ENCODE results near the gene WASF3.

The WASF3 gene

DNA sequence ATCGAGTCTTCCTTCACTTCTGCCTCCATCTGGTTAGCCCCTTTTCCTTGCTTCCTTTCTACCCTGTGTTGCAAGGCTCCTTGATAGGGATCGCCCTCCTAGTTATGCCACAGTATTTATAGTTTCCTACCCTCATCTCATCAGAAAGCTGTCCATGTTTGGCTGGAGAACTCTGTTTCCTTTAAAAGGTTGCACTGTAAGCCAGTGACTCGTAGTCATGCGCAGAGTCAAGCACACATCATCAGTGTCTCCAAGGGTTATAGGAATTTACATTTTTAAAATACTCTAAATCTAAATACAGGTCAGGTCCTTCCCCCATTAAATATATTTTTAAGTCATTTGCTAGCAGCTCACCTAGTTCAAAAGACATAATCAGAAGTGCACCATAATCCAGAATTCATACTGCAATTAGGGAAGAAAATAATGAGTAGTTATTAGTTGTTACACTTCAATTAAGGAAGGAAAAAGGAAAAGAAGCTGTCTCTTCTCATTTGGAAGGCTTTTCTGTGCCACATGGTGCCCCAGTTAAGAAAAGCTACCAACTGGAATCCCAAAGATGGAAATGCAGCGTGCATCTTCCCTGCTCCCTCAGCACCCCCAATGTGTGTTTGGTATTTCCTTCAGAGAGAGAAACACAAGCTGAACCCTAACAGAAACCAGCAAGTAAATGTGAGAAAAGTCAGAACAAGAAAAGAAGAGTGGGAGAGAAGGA lies 122.1 kb downstream of the WASF3 start:
- DNase-seq (ENCODE audit: low spot score) = no peak
- no peak for FAIRE-seq

DNA sequence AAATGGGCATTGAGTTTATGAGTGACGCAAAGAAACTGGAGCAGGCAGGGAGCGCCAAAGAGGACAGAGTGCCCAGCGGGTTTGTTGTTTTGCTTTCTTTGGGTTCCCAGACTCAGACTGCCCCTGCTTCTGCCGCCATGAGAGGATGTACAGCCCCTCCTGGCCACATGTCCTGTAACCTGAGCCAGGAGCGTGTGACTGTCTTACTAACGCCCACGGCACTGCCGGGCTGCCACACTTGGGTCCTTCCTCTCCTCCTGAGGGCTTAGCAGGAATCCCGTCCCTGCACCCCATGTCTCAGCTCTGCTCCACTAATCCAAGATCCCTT lies 122.6 kb downstream of the WASF3 start:
- DNase-seq (ENCODE audit: low spot score) (no peak), FAIRE-seq (no peak)

DNA sequence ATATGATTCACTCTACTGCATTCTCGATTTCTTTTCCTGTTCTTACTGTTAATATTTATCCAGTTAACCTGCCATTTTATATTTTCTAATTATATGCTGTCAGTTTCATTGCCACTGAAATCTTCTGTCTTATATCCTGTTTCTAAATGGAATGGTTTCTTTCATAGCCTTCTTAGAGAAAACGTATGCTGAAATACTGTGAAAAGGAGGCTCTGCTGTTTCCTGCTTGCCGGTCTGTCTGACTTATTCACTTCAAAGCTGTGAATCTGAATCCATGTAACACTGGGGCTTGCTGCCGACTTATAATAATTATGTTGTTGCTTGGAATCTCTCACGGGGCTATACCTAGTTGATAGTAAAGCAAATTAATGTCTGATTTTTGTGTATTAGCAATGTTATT lies 123.1 kb downstream of the WASF3 start:
- DNase-seq (ENCODE audit: low spot score) (no peak), FAIRE-seq (no peak)

DNA sequence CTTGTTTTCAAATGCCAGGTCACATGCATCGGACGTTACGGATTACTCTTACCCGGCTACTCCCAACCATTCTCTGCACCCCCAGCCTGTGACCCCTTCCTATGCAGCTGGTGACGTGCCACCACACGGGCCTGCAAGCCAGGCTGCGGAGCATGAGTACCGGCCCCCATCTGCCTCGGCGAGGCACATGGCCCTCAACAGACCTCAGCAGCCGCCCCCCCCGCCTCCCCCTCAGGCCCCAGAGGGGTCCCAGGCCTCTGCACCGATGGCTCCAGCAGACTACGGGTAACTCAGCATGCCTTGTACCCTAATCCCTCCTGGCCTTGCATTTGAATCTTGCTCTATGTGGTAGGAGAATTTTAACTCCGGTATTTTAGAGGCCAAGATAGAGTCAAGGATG lies 123.6 kb downstream of the WASF3 start:
- DNase-seq (ENCODE audit: low spot score) = no peak
- no peak for FAIRE-seq

DNA sequence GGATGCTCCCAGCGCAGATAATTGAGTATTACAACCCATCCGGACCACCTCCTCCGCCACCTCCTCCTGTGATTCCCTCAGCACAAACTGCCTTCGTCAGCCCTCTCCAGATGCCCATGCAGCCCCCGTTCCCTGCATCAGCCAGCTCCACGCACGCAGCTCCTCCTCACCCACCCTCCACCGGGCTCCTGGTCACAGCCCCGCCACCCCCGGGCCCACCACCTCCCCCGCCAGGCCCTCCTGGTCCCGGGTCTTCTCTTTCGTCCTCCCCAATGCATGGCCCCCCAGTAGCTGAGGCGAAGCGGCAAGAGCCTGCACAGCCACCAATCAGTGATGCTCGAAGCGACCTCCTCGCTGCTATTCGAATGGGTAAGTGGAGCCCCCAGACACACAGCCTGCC lies 125.1 kb downstream of the WASF3 start:
- DNase-seq (ENCODE audit: low spot score) (no peak), FAIRE-seq (no peak)

DNA sequence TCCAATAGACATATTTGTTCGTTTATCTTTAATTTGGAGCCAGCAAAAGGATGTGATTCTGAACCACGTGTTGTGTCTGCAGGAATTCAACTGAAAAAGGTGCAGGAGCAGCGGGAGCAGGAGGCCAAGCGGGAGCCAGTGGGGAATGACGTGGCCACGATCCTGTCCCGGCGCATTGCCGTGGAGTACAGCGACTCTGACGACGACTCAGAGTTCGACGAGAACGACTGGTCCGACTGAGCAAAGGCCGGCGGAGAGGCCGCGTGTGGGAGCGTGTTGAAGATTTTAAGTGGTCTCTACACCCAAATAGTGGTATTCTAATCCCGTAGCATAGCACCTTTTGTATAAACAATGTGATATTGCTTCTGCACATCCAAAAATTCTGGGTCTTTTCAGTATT lies 128.1 kb downstream of the WASF3 start:
- DNase-seq (ENCODE audit: low spot score) (no peak), FAIRE-seq (no peak)

DNA sequence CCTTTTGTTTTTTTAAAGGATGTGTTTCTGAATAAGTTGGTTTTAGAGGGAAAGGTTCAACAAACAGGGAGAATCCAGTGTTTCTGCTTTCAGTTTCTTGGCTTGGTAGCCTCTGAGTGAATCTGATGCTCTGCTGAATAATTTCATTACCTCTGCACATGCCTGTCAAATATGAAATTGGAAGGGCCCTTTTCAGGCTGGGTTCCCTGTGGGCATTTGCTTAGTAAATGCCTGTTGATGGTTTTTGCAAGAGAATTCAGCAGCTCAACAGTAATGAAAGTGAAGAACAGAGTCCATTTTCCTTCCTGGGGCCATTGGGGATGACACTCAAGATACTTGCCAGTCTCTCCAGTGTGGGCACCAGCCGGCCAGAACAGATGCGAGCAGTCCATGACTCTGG lies 128.8 kb downstream of the WASF3 start:
- DNase-seq (ENCODE audit: low spot score) (no peak), FAIRE-seq (no peak)

DNA sequence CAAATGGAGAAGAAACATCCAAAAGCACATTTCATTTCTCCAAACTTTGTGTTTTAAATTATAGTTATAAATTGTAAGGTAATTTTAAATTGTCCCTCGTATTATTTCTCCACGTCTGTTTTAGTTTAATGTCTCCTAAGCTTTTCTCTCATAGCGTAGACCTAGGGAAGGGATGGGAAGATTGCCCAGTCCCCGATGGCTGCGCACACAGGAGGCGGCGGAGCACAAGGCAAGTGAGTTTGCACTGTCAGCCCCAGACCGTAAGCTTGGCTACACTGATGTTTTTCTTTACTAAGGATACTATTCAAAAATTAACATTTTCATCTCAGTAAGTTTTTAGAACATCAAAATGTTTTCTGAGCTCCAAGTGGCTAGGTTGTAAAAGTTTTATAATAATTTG lies 130.8 kb downstream of the WASF3 start:
- no peak for FAIRE-seq
- no peak for DNase-seq (ENCODE audit: low spot score)

DNA sequence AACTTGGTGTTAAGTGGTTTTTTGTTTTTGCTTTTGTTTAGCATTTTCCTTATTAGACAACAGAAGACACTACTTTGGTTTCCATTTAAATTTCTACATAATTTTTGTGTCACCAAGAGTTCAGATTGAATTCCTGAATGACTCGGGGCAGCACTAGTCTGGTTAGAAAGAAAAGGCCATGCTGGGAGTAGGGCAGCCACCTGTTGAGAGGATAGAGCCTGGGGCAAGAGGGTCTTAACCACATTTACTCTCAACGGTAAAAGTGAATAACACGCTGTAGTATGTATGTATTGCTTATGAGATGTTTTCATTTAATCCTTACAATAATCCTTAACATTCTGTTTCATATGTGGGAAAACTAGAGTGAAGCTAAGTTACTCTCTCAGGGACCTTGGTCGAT lies 131.5 kb downstream of the WASF3 start:
- DNase-seq (ENCODE audit: low spot score) (no peak), FAIRE-seq (no peak)

DNA sequence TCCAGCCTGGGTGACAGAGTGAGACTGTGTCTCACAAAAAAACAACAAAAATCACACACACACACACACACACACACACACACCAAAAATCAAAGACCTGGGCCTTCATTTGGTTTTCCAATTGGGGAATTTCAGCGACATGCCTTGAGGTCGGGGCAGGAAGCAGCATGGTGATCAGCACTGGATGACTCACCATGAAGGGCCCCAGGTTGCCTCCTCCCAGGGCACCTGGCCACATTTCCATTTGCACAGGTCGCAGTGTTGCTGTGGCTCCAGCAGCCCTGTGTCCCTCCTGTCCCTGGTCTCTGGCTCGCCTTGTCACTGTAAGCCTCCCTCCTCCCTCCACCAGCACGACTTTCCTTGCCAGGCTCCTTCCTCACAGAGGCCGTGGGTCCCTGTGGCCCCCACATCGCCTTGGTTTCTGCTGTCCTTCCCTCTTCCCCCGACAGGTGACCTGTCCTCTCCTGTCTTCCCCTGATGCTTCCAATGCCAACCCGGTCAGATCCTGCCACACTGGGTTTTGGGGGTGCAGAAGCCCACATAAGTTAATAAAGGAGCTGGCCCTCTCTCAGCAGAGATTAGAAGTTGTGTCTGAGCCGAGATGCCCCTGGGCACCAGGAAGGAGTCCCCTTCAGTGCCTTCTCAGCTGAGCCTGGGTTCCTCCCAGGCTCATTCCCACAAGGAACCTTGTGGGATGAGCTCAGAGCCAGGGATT lies 136.4 kb downstream of the WASF3 start:
- DNase-seq (ENCODE audit: low spot score) (no peak), FAIRE-seq (no peak)

DNA sequence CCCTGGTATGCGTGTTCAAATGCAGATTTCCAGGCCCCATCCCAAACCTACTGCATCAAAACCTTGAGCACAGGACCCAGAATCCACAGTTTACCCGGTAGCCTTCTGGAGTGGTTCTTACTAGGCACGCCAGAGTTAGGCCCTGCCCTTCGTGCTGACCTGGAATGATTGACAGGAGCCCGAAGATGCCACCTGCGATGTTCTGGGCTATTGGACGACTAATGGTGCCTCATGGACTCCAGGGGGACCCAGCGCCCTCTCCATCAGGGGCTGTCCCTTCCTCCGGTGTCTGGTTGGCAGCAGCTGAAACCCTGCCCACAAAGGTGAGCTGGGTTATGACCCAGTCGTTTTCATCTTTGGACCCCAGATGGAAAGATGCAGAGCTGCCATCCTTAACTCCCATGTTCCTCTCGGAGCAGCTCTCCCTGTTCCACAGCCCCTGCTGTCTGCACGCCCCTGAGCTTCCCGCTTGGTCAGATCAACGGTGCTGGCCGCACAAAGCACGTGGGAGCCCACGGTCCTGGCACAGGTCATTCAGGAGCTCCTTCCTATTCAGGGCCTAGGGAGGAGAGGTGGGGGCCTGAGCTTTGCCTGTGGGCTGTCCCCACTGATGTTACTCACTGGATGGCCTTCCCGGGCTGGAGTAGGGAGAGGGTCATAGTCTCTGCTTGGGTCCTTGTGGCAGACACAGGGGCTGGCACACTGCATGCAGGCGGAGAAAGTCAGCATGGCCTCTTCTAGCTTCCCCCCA lies 137.3 kb downstream of the WASF3 start:
- DNase-seq (ENCODE audit: low spot score) (no peak), FAIRE-seq (no peak)

DNA sequence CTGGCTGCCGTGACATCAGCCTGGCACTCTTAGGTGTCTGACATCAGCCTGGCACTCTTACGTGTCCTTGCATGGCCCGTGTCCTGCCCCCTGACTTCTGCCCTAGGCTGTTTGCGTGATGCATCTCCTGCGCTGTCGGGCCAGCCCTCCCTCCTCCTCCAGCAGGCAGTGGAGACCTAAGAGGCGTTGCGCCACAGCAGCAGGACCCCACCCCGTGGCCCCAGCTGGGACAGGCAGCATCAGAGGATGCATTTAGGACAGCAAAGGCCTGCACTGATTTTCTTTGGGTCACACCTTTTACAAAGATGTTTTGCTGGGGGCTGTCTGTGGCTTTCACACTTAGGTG lies 137.8 kb downstream of the WASF3 start:
- FAIRE-seq (no peak), DNase-seq (ENCODE audit: low spot score) (no peak)

DNA sequence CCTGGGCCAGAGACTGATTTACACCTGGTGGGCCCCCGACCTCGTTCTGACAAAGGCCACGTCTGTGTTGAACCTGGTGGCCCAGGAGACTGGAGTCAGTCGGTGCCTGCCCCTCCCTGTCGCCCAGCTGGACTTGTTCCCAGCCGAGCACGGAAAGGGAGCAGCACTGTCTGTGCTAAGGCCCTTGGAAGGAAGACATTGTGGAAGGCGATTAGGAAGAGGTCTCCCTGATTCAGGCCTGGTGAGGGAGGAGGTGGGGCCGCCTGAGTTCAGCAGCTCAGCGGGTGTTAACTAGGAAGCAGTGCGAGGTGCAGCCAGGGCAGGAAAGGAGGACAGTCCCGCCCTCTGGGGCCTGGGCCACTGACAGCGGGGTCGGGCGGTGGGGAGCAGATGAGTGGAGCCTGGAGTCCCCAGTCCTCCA lies 138.4 kb downstream of the WASF3 start:
- no peak for DNase-seq (ENCODE audit: low spot score)
- no peak for FAIRE-seq

DNA sequence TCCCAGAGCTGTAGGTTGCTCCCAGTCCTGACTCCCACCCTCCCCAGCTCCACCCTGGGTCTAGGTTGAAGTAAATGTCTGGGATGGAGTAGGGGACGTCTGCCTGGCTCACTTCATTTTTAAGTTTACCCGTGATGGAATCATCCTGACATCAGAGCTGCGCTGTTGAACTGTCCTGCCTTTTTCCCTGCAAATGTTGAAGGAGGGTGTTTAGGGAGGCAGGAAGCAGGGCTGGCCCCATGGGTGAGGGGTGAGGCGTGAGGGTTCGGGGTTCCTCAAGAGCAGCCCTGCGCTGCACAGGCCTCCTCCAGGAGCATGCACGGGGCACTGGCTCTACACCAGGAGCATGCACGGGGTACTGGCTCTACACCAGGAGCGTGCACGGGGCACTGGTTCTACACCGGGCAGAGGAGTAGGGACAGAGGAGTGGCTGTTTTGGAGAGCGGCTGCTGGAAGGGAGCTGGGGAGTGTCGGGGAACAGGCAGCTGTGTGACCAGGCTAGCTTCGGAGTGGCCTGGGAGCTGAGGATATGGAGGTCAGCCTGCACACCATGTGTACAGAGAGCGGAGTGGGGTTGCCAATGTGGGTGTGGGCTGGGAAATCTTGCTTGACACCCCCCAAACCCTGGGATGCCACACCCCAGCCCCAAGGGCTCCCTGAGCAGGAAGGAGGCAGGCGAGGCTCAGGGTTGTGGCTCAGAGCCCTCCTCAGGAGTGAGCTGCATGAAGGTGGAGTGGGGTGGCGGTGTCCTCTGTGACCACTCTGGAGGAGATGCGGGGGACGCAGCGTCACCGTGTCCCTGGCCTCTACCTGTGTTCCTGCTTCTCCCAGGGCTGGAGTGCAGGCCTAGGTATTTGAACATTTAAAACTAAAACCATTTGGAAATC lies 139.8 kb downstream of the WASF3 start:
- FAIRE-seq (no peak), DNase-seq (ENCODE audit: low spot score) (no peak)

DNA sequence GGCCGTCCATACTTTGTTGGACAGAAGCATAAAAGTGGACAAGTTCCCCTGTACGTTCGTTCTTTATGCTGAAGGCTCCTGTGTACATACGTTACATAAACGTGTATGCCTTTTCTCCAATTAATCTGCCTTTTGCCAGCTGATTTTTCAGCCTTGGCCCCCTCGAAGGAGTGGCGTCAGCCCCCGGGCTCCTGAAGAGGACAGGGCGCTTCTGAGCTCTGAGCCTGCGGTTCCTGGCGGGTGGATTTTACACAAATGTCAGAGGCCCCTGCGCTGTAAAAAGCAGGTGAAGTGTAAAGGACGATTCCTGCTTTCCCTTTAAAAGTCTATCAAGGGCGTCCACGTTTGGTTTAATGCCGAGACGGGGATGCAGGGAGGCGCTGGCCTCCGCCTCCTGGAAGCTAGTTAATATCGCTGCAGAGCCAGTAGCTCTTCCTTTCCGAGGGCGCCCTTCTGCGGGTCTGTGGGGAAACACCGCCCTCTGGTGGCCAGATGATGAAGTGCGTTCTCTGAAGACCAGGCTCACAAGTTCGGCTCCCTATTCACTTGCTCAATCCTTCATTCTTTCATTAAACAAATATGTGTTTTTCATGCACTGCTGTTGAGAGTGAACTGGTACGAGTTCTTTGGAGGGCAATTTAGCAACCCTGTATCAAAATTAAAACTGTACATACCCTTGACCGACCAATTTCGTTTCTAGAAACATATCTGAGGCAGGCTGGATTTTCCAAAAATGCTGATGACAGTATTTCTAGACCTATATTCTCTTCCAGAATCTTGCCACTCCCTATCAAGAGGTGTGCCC lies 141.1 kb downstream of the WASF3 start:
- peak; percentile 50 for DNase-seq (ENCODE audit: low spot score)

DNA sequence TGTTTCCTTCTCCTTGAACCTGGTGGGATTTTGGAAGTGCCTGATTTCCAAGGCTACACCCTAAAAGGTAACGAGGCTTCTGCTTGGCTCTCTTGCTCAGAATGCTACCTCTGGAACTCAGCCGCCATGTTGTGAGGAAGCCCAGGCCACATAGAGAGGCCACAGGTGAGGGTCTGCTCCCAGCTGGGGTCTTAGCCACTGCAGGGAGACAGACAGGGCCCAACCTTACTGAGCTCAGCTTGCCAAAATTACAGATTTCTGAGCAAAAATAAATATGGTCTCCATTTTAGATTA lies 141.7 kb downstream of the WASF3 start:
- FAIRE-seq (no peak), DNase-seq (ENCODE audit: low spot score) (no peak)

More for the DNA sequence above, 141.1 kb downstream of the WASF3 start:
- FAIRE-seq = no peak

DNA sequence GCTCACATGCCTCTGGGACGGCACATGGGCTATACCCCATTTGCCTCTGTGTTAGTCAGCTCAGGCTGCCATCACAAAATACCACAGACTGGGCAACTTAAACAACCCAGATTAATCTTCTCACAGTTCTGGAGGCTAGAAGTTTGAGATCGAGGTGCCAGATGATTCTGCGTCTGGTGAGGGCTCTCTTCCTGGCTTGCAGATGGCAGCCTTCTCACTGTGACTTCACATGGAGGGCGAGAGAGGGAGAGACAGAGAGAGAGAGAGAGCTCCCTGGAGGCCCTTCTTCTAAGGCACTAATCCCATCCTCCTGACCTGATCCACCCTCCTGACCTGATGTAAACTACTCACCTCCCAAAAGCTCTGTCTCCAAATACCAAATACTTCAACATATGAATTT lies 148.1 kb downstream of the WASF3 start:
- FAIRE-seq (no peak), DNase-seq (ENCODE audit: low spot score) (no peak)

DNA sequence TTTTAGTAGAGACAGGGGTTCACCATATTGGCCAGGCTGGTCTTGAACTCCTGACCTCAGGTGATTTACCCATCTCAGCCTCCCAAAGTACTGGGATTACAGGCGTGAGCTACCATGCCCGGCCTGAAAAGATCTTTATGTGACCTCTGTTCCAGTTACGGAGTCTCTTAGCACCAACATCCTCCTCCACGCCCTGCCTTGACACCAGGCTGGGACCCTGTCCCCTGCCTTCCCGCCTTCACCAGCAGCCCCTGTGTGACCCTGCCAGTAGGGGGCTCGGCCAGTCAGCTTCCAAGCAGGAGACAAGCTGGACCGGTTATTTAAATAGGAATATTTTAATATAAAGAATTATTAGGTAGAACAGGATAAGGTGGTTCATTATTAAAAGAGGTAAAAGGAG lies 148.9 kb downstream of the WASF3 start:
- FAIRE-seq (no peak), DNase-seq (ENCODE audit: low spot score) (no peak)

DNA sequence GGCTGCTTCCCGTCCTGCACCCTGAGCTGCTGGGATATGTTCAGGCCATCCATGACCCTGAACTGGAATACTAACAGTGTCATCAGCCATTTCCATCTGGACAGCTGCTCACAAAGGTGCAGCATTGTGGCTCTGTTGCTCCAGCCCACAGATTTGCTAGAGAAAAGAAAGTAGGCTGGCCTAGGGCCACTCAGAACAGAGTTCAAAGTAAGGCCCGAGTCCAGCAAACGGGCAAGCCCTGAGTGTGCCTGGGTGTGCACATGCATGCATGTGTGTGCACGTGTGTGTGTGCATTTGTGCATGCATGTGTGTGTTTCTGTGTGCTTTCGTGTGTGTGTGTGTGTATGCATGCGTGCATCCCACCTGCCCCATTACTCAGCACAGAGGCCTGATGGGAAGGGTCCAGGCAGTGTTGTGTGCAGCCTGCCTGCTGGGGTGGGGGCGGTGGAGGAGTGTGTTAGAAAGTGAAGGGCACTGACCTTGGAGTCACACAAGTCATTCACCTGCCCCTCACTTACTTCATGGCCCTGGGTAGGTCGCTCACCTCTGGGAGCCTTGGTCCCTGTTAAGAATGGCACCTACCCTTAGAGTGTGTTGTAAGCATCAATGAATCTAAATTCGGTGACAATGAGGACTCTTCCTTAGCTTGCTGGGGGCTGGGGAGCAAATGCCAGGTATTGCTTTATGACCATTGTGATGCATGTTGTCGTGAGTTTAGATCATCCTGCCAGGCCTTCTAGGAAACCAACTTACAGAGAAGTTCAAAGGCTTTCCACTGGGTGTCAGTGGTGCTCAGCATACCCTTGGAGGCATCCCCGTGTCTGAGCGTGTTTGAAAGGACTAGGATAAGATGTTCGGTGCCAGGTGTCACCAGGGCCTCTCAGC lies 149.9 kb downstream of the WASF3 start:
- DNase-seq (ENCODE audit: low spot score) (peak; percentile 19), FAIRE-seq (no peak)

DNA sequence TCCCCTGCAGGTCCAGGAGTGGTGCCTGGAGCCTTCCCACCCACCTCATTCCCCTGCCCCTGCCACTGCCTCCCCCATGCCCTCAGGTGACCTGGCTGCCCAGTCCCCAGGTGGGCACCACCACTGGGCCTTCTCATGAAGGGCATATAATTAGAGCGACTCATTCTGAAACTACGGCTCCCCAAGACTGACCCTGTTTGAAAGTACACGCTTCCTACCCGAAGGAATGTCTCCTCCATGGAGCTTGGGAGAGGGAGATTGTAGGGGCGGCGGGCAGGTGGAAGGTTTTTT lies 150.5 kb downstream of the WASF3 start:
- FAIRE-seq (no peak), DNase-seq (ENCODE audit: low spot score) (no peak)
